B cell (primary cell): ENCODE data around the gene SESN3. TPM values are rescaled to one million over a fixed set of nuclear protein-coding genes. Genes with fewer than 3 reads are reported as not detected.

ENCODE experiments used
- ATAC-seq: fragments of 200-7000 bp; cut with Tn5 transposase; one replicate; pipeline ENCODE4 v1.10.0; 2021; ENCODE audit warnings: low read depth, mild to moderate bottlenecking, moderate number of reproducible peaks, moderate library complexity
- CTCF ChIA-PET: fragments of 350-600 bp; sonication (Branson Sonifier 250); formaldehyde crosslinking; loops from one replicate; lab custom pipeline; 2021; ENCODE audit warnings: antibody characterized with exemption, inconsistent platforms; lab: Charles Lee
- POLR2A ChIA-PET: fragments of 350-600 bp; sonication (Branson Sonifier 250); formaldehyde crosslinking; loops from one replicate; lab custom pipeline; 2021; ENCODE audit warnings: antibody characterized with exemption; lab: Charles Lee
- DNase-seq: peaks from one replicate; pipeline ENCODE4 v3.0.0; 2013
- H2AFZ ChIP-seq: 2 replicates; pipeline ENCODE4 v1.6.1; 2012; ENCODE audit warnings: mild to moderate bottlenecking, low read depth, low read length; ENCODE audit not compliant: insufficient read depth, poor library complexity, severe bottlenecking
- H3K27ac ChIP-seq, 2 donors: 1 replicate in 1 of 2; 2 replicates in 1 of 2; pipeline ENCODE4 v1.5.1; 2012 to 2013; ENCODE audit warnings: low read length in 2 of 2, mild to moderate bottlenecking in 2 of 2, moderate library complexity in 1 of 2
- H3K27me3 ChIP-seq, 4 experiments: fragments of 200-600 bp in 1 of 4; sonication (generic) in 1 of 4; replicated peaks in 1 of 4; 1 replicate in 2 of 4; 2 replicates in 2 of 4; pipeline versions ENCODE4 v1.6.1 to v1.7.0; 2013 to 2016; ENCODE audit warnings: low read length in 3 of 4, mild to moderate bottlenecking in 2 of 4, mixed read lengths in 1 of 4, moderate library complexity in 1 of 4; ENCODE audit not compliant: insufficient read depth in 4 of 4, control insufficient read depth in 3 of 4; ENCODE audit errors: control extremely low read depth in 1 of 4
- H3K36me3 ChIP-seq, 2 experiments: replicated peaks in 1 of 2; 1 replicate in 1 of 2; 2 replicates in 1 of 2; pipeline versions ENCODE4 v1.6.1 to v1.7.1; 2013; ENCODE audit warnings: low read length in 1 of 2; ENCODE audit not compliant: insufficient read depth in 2 of 2, control insufficient read depth in 1 of 2; ENCODE audit errors: control extremely low read depth in 1 of 2, extremely low read depth in 1 of 2
- H3K4me1 ChIP-seq, 2 donors: fragments of 200-600 bp in 1 of 2; sonication (generic) in 1 of 2; 1 replicate in 1 of 2; 2 replicates in 1 of 2; pipeline versions ENCODE4 v1.5.1 to v1.6.1; 2013 to 2017; ENCODE audit warnings: low read length in 2 of 2; ENCODE audit not compliant: control insufficient read depth in 2 of 2, insufficient read depth in 2 of 2
- H3K4me2 ChIP-seq: replicated peaks from 2 replicates; pipeline ENCODE3; 2012; ENCODE audit warnings: mild to moderate bottlenecking, low read depth, low read length; ENCODE audit not compliant: poor library complexity, severe bottlenecking
- H3K4me3 ChIP-seq, 5 experiments: fragments of 200-600 bp in 1 of 5; sonication (generic) in 1 of 5; 1 replicate in 3 of 5; 2 replicates in 2 of 5; pipeline versions ENCODE4 v1.5.1 to v1.7.0; 2011 to 2016; ENCODE audit warnings: low read length in 4 of 5, mild to moderate bottlenecking in 4 of 5, low read depth in 2 of 5, control low read depth in 1 of 5, moderate library complexity in 1 of 5; ENCODE audit not compliant: insufficient read depth in 1 of 5; ENCODE audit errors: control extremely low read depth in 1 of 5, extremely low read depth in 1 of 5
- H3K79me2 ChIP-seq: fragments of 200-600 bp; sonication (generic); one replicate; pipeline ENCODE4 v1.6.0; 2016; ENCODE audit warnings: low read length; ENCODE audit not compliant: control insufficient read depth, insufficient read depth
- H3K9ac ChIP-seq: fragments of 200-600 bp; sonication (generic); 2 replicates; pipeline ENCODE4 v1.6.1; 2017; ENCODE audit warnings: mild to moderate bottlenecking, low read length, moderate library complexity
- H3K9me3 ChIP-seq, 3 donors: one replicate each; pipeline versions ENCODE4 v1.6.1 to v1.7.1; 2013; ENCODE audit warnings: low read length in 2 of 3; ENCODE audit not compliant: control insufficient read depth in 2 of 3, insufficient read depth in 1 of 3; ENCODE audit errors: control extremely low read depth in 1 of 3
- H4K20me1 ChIP-seq: 2 replicates; pipeline ENCODE4 v1.6.0; 2012; ENCODE audit warnings: mild to moderate bottlenecking, low read length; ENCODE audit not compliant: insufficient read depth, control insufficient read depth, poor library complexity, severe bottlenecking
- H3K27ac Mint-ChIP-seq: one replicate; pipeline ENCODE4 v1.8.0; 2021; ENCODE audit warnings: mixed read lengths
- H3K27me3 Mint-ChIP-seq: one replicate; pipeline ENCODE4 v1.8.0; 2021; ENCODE audit warnings: mixed read lengths
- H3K4me1 Mint-ChIP-seq: one replicate; pipeline ENCODE4 v1.8.0; 2021; ENCODE audit warnings: mixed read lengths
- H3K4me3 Mint-ChIP-seq: one replicate; pipeline ENCODE4 v1.8.0; 2021; ENCODE audit warnings: mixed read lengths
- H3K9me3 Mint-ChIP-seq: one replicate; pipeline ENCODE4 v1.8.0; 2022; ENCODE audit warnings: mixed read lengths; ENCODE audit not compliant: insufficient read depth
- CTCF ChIP-seq: fragments of 200-600 bp; IDR thresholded peaks from one replicate; pipeline ENCODE4 v1.8.0; 2022; ENCODE audit warnings: antibody characterized with exemption, mild to moderate bottlenecking
- EZH2 ChIP-seq: IDR thresholded peaks from 2 replicates; pipeline ENCODE4 v1.6.1; 2012; ENCODE audit warnings: borderline replicate concordance, low read depth, mild to moderate bottlenecking, moderate library complexity, low read length; ENCODE audit not compliant: insufficient read depth, poor library complexity, severe bottlenecking
- WGBS: methylation state at CpG from one replicate; pipeline ENCODE4 v1.1.5; 2013; ENCODE audit warnings: missing lambda C conversion rate; ENCODE audit not compliant: insufficient coverage; 5-methylcytosine and 5-hydroxymethylcytosine counted together
- intact Hi-C: fragments of 100-400 bp; cut with micrococcal nuclease; formaldehyde crosslinking; loops from one replicate; pipeline ENCODE4 v1.10.0; 2022
- polyA plus RNA-seq: library from polyadenylated mRNA; depleted of rRNA; stranded (reverse); fragments of >200 nt; gene quantifications from 2 replicates; pipeline ENCODE4 v1.2.3, GENCODE V29; 2012
- total RNA-seq, 2 donors: library from RNA; stranded (reverse); fragments of 120-200 nt in 1 of 2; gene quantifications; 1 replicate in 1 of 2; 2 replicates in 1 of 2; pipeline versions ENCODE4 v1.2.3 to v1.2.4, GENCODE V29; 2013 to 2022

The SESN3 gene
- total and polyA plus RNA-seq, 2 donors (not counting 1 experiment from before 2014, with no cell fraction given), result 10.1 to 519 TPM

- H3K27me3 ChIP-seq, result no peaks in the 10 kb centered on the region
- Mint-ChIP-seq H3K4me3 (no peak overlapping the region), H3K27ac (no peak overlapping the region), H3K4me1 (peaks cover 23% of the 10 kb centered on the region), H3K9me3 (no peaks in the 10 kb centered on the region), H3K27me3 (no peaks in the 10 kb centered on the region)
- peaks cover 14 to 15% of the 10 kb centered on the region in 2 donors for H3K4me1 ChIP-seq
- ChIA-PET CTCF (no interaction called here), POLR2A (no interaction called here)
- no peaks in the 10 kb centered on the region for H4K20me1 ChIP-seq
- no peak overlapping the region for H3K4me2 ChIP-seq
- TF ChIP-seq CTCF (no peak), EZH2 (no peak)
- WGBS, result 83% methylated on average over 1 of the region's 5 CpGs
- DNase-seq, result no peak
- H3K9me3 ChIP-seq, result no peaks in the 10 kb centered on the region
- no peak overlapping the region for H2AFZ ChIP-seq
- intact Hi-C loops, result no loop called here
- H3K27ac ChIP-seq, result no peak overlapping the region
- H3K4me3 ChIP-seq, result no peak overlapping the region
- no peaks in the 10 kb centered on the region for H3K36me3 ChIP-seq
- no peak overlapping the region for H3K9ac ChIP-seq
- peaks cover 4% of the 10 kb centered on the region for H3K79me2 ChIP-seq
- ATAC-seq, result no peak
These were observed 9.1 kb upstream of the SESN3 start for GRCh38 chr11:95239871-95240649.

DNA sequence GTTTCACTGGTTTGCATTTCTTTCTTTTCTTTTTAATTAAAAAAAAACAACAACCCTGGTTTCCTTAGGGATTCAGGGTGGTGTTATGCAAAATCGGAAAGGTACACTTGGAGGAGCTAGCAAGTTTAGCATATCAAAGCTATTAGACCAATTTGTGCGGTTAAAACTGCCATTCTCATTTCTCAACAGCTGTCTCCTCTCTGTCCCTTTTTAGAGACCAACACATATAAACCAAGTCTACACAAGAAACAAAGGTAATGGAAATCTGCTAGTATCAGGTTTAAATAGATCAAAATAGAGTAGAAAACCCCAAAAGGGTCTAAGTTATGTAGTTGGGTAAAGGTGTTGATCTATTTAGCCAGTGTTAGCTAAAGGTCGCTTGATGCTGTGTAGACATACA, 1.7 kb upstream of the SESN3 start:
- ChIA-PET POLR2A (interaction anchor here (0.8 to 4.3 kb wide), 17 partner anchors 11 to 530 kb away, joined by 3 to 63 read pairs (median 8); partner anchors contain the start of gene SRSF8), CTCF (interaction anchor here (0.6 to 5.4 kb wide), 37 partner anchors 9 to 548 kb away, joined by 3 to 121 read pairs (median 3); no protein-coding TSS in a partner anchor)
- H3K4me3 Mint-ChIP-seq, result no peak overlapping the region
- peaks cover 29% of the 10 kb centered on the region in 2 donors for H3K4me1 ChIP-seq
- H3K36me3 ChIP-seq, result no peaks in the 10 kb centered on the region
- H4K20me1 ChIP-seq, result peaks cover 14% of the 10 kb centered on the region
- no peak for DNase-seq
- peak overlapping the region; percentile 94 to 96 for H3K27ac ChIP-seq
- peak overlapping the region; percentile 75 for H2AFZ ChIP-seq
- peak overlapping the region; percentile 64 to 82 (median 73) for H3K4me3 ChIP-seq
- H3K27me3 ChIP-seq, result no peaks in the 10 kb centered on the region
- TF ChIP-seq EZH2 (no peak), CTCF (no peak)
- ATAC-seq, result no peak
- peaks cover 0 to 2% (median 0%) of the 10 kb centered on the region in 3 donors for H3K9me3 ChIP-seq
- WGBS, result 67% methylated on average over 1 of the region's 3 CpGs
- peak overlapping the region; percentile 76 for H3K9ac ChIP-seq
- H3K4me2 ChIP-seq, result peak overlapping the region; percentile 79
- H3K27ac Mint-ChIP-seq, result no peak overlapping the region
- H3K79me2 ChIP-seq, result peaks cover 35% of the 10 kb centered on the region
- intact Hi-C loops, result loop anchor here (1.0 to 5.0 kb wide), 5 partner anchors 9 to 532 kb away; partner anchors contain the start of gene ENDOD1
- H3K4me1 Mint-ChIP-seq, result peaks cover 29% of the 10 kb centered on the region
- no peaks in the 10 kb centered on the region for H3K9me3 Mint-ChIP-seq
- H3K27me3 Mint-ChIP-seq, result no peaks in the 10 kb centered on the region
